Stimulated activated CD8-positive, alpha-beta memory T cell treated with anti-CD3 and anti-CD28 coated beads, Interleukin-7, amount 100 ng/mL, for 1 hour (primary cell): ENCODE measurements around the gene SLC19A2.
"Not testable (repeated sequence)": the region's sequence is repeated elsewhere in the genome, so short reads cannot be mapped to it uniquely, and the experiment has no call there.

Source experiments
- DNase-seq, 2 donors: peaks; one replicate each; pipeline ENCODE4 v3.0.0-alpha.2; 2020; ENCODE audit warnings: low read depth in 2 of 2

SLC19A2 gene

GRCh38 chr1:169485431-169486280 lies at the start of gene SLC19A2:
SLC19A2 (minus strand) TSS chr1:169485944; CDS start chr1:169485766, 178 bp downstream.
- DNase-seq, result peak; percentile 86 to 88

DNA sequence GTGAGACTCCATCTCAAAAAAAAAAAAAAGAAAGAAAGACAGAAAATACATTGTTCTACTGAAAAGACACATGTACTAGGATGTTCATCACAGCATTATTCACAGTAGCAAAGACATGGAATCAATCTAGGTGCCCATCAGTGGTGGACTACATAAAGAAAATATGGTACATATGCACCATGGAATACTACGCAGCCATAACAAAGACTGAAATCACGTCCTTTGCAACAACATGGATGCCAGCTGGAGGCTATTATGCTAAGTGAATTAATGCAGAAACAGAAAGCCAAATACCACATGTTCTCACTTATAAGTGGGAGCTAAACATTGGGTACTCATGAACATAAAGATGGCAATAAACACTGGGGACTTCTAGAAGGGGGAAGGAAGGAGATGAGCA lies 48.9 kb upstream of the SLC19A2 start:
- DNase-seq, result no peak

GRCh38 chr1:169533528-169534190 lies 47.9 kb upstream of the SLC19A2 start:
- not testable (repeated sequence) for DNase-seq

DNA sequence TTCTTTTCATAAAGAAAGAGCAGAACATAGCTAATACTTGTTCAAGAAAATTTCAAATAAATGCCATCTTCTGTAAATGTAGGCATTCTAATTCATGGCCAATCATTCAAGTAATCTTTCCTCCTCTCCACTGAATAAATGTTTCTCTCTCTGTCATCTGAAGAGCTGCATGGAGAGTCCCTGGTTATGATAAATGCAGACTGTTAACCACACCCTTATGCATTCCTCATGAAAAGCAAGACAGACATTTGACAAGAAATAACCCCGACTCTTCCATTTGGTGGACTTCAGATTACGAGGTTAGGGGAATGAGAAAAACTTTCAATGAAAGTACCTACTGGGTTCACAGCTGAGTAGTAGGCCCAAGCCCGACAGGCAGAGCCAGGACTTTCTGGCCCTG lies 44.7 kb upstream of the SLC19A2 start:
- no peak for DNase-seq

GRCh38 chr1:169529068-169529642 lies 43.4 kb upstream of the SLC19A2 start:
- DNase-seq, result no peak

DNA sequence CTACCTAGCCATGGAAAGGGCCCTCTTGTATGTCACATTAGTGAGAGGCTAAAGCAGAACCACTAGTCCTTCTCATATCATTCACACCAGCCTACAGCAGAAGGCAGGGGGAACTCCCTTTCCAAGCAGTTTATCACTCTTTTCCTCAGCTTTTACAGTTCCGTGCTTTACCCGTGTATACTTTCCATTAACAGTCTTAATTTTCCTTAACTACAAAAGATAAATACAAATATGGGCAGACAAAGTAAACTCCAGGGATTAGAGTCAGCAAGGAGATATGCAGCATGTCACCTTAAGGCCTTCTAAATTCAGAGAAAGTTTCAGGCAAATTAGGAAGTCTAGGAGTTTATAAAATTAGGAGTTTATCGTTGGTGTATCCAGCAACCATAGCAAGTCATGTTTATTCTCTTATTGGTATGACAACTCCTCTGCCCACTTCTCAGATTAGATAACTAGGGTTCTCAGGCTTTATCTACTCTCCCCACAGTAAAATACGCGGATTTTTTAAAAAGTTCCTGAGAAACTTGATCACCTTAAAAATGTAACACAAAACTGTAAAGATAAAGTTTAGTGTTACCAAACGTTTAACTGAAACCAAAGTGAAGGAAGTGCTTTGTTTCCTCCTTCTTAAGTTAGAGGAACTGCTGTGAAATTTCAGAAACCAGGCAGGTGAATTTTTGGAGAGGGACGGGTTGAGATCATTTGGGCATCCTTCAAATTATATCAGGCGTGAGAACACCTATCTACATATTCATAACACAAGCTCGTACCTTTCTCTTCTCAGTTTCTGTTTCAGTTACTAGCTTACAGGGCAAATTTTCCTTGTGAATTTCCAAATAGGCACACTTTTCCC lies 42.7 kb upstream of the SLC19A2 start:
- DNase-seq, result no peak

GRCh38 chr1:169527451-169528214 lies 41.9 kb upstream of the SLC19A2 start:
- no peak for DNase-seq

GRCh38 chr1:169527001-169527400 lies 41.3 kb upstream of the SLC19A2 start:
- DNase-seq, result no peak

- DNase-seq, result no peak
These were observed 40.5 kb upstream of the SLC19A2 start for GRCh38 chr1:169526120-169526832.

DNA sequence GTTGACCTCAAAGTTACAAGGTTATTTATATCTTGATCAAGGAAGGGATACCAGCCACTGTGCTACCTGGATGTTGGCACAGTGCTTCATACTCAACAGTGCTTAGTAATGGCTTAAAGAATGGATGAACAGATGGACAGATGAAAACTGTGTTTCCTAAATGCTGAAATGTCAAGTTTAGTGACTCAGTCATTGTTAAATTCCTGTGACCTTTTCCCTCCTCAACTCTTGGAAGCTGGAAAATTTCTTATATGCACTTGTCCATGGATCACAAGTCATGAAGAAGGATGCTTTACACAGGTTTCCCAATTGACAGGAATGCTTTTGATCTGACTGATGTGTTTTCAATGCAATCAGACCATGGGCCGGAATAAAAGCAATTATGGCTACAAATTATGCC lies 39.6 kb upstream of the SLC19A2 start:
- DNase-seq, result no peak

- DNase-seq, result no peak
These were observed 38.2 kb upstream of the SLC19A2 start for GRCh38 chr1:169523904-169524303.

DNA sequence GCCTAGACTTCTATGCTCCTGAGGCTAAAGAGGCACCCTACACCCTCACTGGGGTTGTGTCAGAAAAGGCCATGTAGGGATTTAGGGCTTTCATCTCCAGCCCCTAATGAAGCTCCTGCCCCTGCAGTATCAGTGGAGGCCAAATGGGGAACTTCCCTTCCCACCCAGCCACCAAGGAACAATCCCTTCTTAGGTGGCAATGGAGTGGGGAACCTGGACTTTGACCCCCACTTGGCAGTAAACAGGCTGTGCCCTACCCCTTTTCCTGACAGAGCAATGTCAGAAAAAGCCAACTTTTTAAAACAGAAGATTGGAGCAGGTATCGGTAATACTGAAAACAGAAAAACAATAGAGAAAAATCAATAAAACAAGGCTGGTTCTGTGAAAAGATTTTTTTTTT lies 35.5 kb upstream of the SLC19A2 start:
- no peak for DNase-seq

- no peak for DNase-seq
These were observed 31.9 kb upstream of the SLC19A2 start for GRCh38 chr1:169517558-169518186.

- no peak for DNase-seq
These were observed 29.9 kb upstream of the SLC19A2 start for GRCh38 chr1:169515641-169516040.

DNA sequence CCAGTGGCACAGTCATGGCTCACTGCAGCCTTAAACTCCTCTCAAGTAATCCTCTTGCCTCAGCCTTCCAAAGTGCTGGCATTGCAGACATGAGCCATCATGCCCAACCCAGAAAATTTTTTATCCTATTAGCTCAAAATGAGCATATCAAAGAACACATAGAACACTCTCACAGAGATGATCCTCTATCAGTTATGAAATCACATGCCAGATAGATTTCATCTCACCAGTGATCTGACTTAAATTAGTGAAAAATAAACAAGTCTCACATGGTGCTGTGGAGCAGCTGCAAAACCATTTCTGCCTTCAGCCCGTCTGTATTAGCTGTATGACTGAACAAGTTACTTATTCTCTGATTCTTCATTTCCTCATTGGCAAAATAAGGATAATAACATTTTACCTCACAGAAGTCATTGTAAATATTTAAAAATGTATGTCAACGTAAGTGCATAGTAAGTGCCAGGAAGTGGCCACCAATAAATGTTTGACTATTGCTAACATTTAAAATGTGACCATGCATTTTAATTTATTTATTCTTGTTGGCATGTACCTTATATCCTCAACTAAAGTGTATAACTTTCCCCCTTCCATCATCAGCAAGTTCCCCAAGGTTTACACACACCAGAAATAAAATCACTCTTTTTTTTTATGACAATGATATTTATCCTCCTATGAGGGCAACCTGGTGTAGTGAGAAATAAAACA lies 29.0 kb upstream of the SLC19A2 start:
- no peak for DNase-seq

- DNase-seq, result no peak
These were observed 27.5 kb upstream of the SLC19A2 start for GRCh38 chr1:169513208-169513607.

- DNase-seq, result no peak
These were observed 25.7 kb upstream of the SLC19A2 start for GRCh38 chr1:169511316-169512005.

DNA sequence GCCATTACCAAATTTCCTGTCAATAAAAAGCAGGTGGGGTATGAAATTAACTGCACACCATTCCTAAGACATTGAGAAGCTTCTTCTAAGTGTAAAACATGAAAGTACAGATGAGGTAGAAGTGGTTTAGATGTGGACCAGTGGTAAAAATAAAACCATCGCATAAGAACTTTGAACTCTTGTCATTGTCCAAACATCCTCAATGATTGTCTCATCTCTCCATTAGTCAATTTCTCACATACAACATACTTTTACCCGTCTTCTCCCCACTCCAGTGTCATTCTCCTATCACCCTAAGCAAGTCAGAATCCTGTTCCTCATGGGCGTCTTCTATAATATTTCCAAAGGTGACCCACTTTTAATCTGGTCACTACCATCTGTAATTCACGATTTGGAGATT lies 24.3 kb upstream of the SLC19A2 start:
- DNase-seq, result no peak

GRCh38 chr1:169509354-169509753 lies 23.6 kb upstream of the SLC19A2 start:
- no peak for DNase-seq
